Muscle layer of duodenum (tissue), 2 donors: ENCODE data around the gene GNAI3.

ENCODE experiments used
- H3K27ac ChIP-seq: one replicate; pipeline ENCODE4 v1.7.0; 2013; ENCODE audit warnings: mild to moderate bottlenecking, low read length
- H3K27me3 ChIP-seq: one replicate; pipeline ENCODE4 v1.7.0; 2013; ENCODE audit warnings: low read depth, mild to moderate bottlenecking, control low read depth, low read length
- H3K36me3 ChIP-seq, 2 donors: one replicate each; pipeline ENCODE4 v1.7.0; 2013; ENCODE audit warnings: low read length in 2 of 2, control low read depth in 1 of 2, mild to moderate bottlenecking in 1 of 2; ENCODE audit not compliant: insufficient read depth in 2 of 2, control insufficient read depth in 1 of 2
- H3K4me1 ChIP-seq, 2 donors: one replicate each; pipeline ENCODE4 v1.7.0; 2013; ENCODE audit warnings: low read length in 2 of 2, mild to moderate bottlenecking in 2 of 2, control low read depth in 1 of 2, moderate library complexity in 1 of 2; ENCODE audit not compliant: insufficient read depth in 2 of 2, control insufficient read depth in 1 of 2
- H3K4me3 ChIP-seq, 2 donors: one replicate each; pipeline ENCODE4 v1.7.0; 2013; ENCODE audit warnings: low read length in 2 of 2, low read depth in 1 of 2, mild to moderate bottlenecking in 1 of 2
- H3K9me3 ChIP-seq, 2 donors: one replicate each; pipeline ENCODE4 v1.7.0; 2013; ENCODE audit warnings: low read length in 2 of 2, control low read depth in 1 of 2, mild to moderate bottlenecking in 1 of 2; ENCODE audit not compliant: control insufficient read depth in 1 of 2
- donor health status: healthy.

GNAI3 gene

DNA sequence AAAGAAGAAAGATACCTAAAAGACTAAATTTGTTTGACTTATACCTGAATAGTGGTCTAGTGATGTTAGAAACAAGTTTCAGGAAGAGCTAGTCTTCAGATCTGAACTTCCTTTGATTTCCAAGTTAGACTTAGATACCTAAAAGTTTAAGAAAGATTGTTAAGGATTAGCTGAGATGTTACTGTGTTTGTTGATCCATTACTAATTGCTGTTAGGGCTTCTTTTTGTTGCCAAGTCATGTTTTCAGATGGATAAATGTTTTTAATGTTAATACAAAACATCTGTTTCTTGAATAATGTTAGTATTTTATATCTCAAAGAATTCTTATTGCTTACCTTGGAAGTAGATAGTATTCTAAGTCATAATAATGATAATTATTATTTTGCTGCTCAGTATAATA lies 11.6 kb downstream of the GNAI3 start:
- no peaks in the 10 kb centered on the region for H3K36me3 ChIP-seq
- no peaks in the 10 kb centered on the region for H3K9me3 ChIP-seq
- H3K27me3 ChIP-seq = no peaks in the 10 kb centered on the region
- no peak overlapping the region for H3K27ac ChIP-seq
- peaks cover 0 to 31% of the 10 kb centered on the region in 2 donors for H3K4me1 ChIP-seq
- no peak overlapping the region for H3K4me3 ChIP-seq

- Histone ChIP-seq H3K9me3 (no peaks in the 10 kb centered on the region), H3K4me1 (peaks cover 0 to 30% of the 10 kb centered on the region in 2 donors), H3K27ac (no peak overlapping the region), H3K4me3 (no peak overlapping the region), H3K36me3 (no peaks in the 10 kb centered on the region), H3K27me3 (no peaks in the 10 kb centered on the region)
These were observed 15.9 kb downstream of the GNAI3 start for GRCh38 chr1:109564194-109564878.

- Histone ChIP-seq H3K27ac (no peak overlapping the region), H3K27me3 (no peaks in the 10 kb centered on the region), H3K9me3 (no peaks in the 10 kb centered on the region), H3K4me1 (peaks cover 0 to 34% of the 10 kb centered on the region in 2 donors), H3K36me3 (no peaks in the 10 kb centered on the region), H3K4me3 (no peak overlapping the region)
These were observed 16.8 kb downstream of the GNAI3 start for GRCh38 chr1:109565241-109565640.

DNA sequence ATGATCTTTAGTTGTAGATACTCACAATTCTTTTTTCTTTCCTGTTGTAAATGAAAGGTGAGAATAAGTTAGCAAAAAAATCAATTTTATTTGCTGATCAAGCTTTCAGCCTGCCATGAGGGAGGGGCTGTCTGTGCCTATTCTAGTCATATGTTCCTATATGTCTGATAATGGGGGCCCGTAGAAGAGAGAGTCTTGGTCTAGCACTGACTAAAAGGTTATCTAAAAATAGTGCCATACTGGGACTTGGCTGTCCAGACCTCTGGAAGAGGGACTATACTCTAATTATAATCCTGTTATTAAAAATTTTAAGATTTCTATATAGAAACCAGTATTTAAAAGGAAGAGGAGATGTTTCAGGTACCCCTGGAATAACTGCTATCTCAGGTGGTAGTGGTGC lies 18.6 kb downstream of the GNAI3 start:
- H3K9me3 ChIP-seq = no peaks in the 10 kb centered on the region
- no peak overlapping the region for H3K4me3 ChIP-seq
- H3K4me1 ChIP-seq = peaks cover 0 to 35% of the 10 kb centered on the region in 2 donors
- H3K27me3 ChIP-seq = no peaks in the 10 kb centered on the region
- no peaks in the 10 kb centered on the region for H3K36me3 ChIP-seq
- H3K27ac ChIP-seq = no peak overlapping the region

- Histone ChIP-seq H3K27me3 (no peaks in the 10 kb centered on the region), H3K4me3 (no peak overlapping the region), H3K4me1 (peaks cover 8 to 31% of the 10 kb centered on the region in 2 donors), H3K36me3 (no peaks in the 10 kb centered on the region), H3K9me3 (no peaks in the 10 kb centered on the region), H3K27ac (no peak overlapping the region)
These were observed 19.7 kb downstream of the GNAI3 start for GRCh38 chr1:109567877-109568672.

DNA sequence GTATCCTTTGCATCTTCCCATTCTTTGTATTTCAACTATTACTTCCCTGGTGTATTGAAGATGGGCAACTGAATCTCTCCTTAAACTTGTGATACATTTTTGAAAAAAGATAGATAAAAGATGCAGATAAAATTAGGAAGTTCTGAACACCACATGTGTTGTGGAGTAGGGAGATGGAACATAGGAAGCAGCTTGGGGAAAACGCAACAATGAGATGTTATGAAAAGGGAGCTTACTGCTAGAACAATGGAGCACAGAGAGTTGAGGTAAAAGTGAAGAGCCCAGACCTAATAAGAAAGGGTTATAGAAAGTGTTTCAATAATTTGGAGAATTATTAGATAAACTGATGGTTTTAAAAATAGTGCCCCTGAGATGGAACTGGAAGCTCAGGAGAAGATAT lies 20.9 kb downstream of the GNAI3 start:
- H3K27me3 ChIP-seq = no peaks in the 10 kb centered on the region
- no peak overlapping the region for H3K4me3 ChIP-seq
- H3K4me1 ChIP-seq = peaks cover 11 to 24% of the 10 kb centered on the region in 2 donors
- no peak overlapping the region for H3K27ac ChIP-seq
- no peaks in the 10 kb centered on the region for H3K36me3 ChIP-seq
- H3K9me3 ChIP-seq = no peaks in the 10 kb centered on the region

DNA sequence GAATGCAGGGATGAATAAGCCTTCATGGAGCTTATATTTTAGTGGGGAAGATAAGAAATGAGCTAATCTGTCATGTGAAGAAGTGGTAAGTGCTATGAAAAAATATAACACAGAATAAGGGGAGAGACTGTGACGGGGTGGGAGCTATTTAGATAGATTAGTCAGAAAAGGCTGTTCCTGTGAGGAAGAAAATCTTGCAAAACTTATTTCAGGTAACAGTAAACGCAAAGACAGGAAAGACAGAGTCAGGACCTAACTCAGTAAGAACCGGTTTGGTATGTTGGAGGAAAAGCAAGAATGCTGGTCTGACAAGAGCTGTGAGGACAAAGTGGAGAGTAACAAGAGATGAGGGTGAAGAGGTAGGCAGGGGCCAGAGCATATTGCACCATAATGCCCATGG lies 22.0 kb downstream of the GNAI3 start:
- no peaks in the 10 kb centered on the region for H3K9me3 ChIP-seq
- H3K36me3 ChIP-seq = peaks cover 0 to 5% of the 10 kb centered on the region in 2 donors
- H3K27me3 ChIP-seq = no peaks in the 10 kb centered on the region
- peaks cover 11 to 25% of the 10 kb centered on the region in 2 donors for H3K4me1 ChIP-seq
- no peak overlapping the region for H3K4me3 ChIP-seq
- no peak overlapping the region for H3K27ac ChIP-seq

DNA sequence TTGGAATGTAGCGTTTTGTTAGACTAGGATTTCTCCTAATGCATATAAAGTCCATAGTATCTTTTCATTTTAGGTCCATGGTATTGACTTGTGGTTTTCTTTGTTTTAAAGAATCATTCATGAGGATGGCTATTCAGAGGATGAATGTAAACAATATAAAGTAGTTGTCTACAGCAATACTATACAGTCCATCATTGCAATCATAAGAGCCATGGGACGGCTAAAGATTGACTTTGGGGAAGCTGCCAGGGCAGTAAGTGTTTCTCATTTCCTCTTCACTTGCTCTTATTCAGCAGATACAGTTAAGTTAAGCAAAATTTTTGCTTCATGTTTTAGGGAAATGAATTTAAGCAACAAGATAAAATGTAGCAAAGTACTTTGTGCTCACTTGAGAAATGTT lies 25.4 kb downstream of the GNAI3 start:
- H3K36me3 ChIP-seq = peaks cover 0 to 5% of the 10 kb centered on the region in 2 donors
- no peaks in the 10 kb centered on the region for H3K27me3 ChIP-seq
- peaks cover 15 to 24% of the 10 kb centered on the region in 2 donors for H3K4me1 ChIP-seq
- no peak overlapping the region for H3K27ac ChIP-seq
- no peak overlapping the region for H3K4me3 ChIP-seq
- no peaks in the 10 kb centered on the region for H3K9me3 ChIP-seq

DNA sequence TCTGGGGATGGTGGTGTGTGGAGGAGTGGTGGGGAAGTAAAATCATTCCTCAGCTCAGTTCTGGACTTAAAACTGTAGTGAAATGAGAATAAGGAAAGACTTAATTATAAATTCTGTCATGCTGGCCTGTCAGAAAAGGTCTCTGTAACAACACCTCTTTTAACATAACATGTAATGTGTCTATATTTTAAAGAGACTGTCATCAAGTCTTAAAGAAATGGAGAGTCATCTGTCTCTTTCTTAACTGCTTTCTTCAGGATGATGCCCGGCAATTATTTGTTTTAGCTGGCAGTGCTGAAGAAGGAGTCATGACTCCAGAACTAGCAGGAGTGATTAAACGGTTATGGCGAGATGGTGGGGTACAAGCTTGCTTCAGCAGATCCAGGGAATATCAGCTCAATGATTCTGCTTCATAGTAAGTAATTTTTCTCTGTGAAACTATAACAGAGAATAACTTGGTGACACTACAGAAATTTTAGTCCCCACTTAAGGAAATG lies 30.6 kb downstream of the GNAI3 start:
- Histone ChIP-seq H3K9me3 (no peaks in the 10 kb centered on the region), H3K36me3 (peaks cover 22 to 27% of the 10 kb centered on the region in 2 donors), H3K27ac (peak overlapping the region; percentile 67), H3K4me3 (no peak overlapping the region), H3K27me3 (no peaks in the 10 kb centered on the region), H3K4me1 (peaks cover 7 to 18% of the 10 kb centered on the region in 2 donors)

GRCh38 chr1:109579491-109579890 lies 31.1 kb downstream of the GNAI3 start:
- H3K27ac ChIP-seq = peak overlapping the region; percentile 67
- H3K36me3 ChIP-seq = peaks cover 27 to 32% of the 10 kb centered on the region in 2 donors
- H3K4me3 ChIP-seq = no peak overlapping the region
- no peaks in the 10 kb centered on the region for H3K9me3 ChIP-seq
- H3K27me3 ChIP-seq = no peaks in the 10 kb centered on the region
- peaks cover 7 to 13% of the 10 kb centered on the region in 2 donors for H3K4me1 ChIP-seq

DNA sequence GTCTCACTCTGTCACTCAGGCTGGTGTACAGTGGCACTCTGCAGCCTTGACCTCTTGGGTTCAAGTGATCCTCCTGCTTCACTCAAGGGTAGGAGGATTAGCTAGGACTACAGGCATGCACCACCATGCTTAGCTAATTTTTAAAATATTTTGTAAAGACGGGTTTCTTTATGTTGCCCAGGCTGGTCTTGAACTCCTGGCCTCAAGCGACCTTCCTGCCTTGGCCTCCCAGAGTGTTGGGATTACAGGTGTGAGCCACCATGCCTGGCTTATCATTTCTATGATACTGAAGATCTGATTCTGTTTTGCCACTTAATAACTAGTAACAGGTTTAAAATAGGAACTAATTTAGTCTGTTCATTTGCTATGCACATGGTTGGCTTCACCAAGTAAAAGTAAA lies 33.6 kb downstream of the GNAI3 start:
- Histone ChIP-seq H3K4me3 (no peak overlapping the region), H3K4me1 (peaks cover 7 to 13% of the 10 kb centered on the region in 2 donors), H3K27me3 (no peaks in the 10 kb centered on the region), H3K9me3 (no peaks in the 10 kb centered on the region), H3K27ac (no peak overlapping the region), H3K36me3 (peaks cover 38 to 50% of the 10 kb centered on the region in 2 donors)
